Measurements from ENCODE around the gene UBE2E2.

The UBE2E2 gene

GRCh38 chr3:23549148-23549910, 346.2 kb downstream of the UBE2E2 start:
- DNase-seq, result no peak

- no peak for DNase-seq
These were observed 347.3 kb downstream of the UBE2E2 start for GRCh38 chr3:23550402-23550801.

GRCh38 chr3:23552506-23552905, 349.4 kb downstream of the UBE2E2 start:
- no peak for DNase-seq

- DNase-seq, result no peak
These were observed 350.2 kb downstream of the UBE2E2 start for GRCh38 chr3:23553353-23553752.

- no peak for DNase-seq
These were observed 362.1 kb downstream of the UBE2E2 start for GRCh38 chr3:23565041-23565775.

GRCh38 chr3:23566499-23566898, 363.4 kb downstream of the UBE2E2 start:
- no peak for DNase-seq

- DNase-seq, result no peak
These were observed 364.8 kb downstream of the UBE2E2 start for GRCh38 chr3:23567917-23568316.

- no peak for DNase-seq
These were observed 370.7 kb downstream of the UBE2E2 start for GRCh38 chr3:23573827-23574226.

GRCh38 chr3:23574822-23575315, 371.7 kb downstream of the UBE2E2 start:
- DNase-seq, result no peak

- no peak for DNase-seq
These were observed 372.6 kb downstream of the UBE2E2 start for GRCh38 chr3:23575697-23576096.

- no peak for DNase-seq
These were observed 373.3 kb downstream of the UBE2E2 start for GRCh38 chr3:23576379-23576959.

GRCh38 chr3:23580096-23580713, 377.1 kb downstream of the UBE2E2 start:
- no peak for DNase-seq

- DNase-seq, result no peak
These were observed 381.0 kb downstream of the UBE2E2 start for GRCh38 chr3:23583980-23584740.

- DNase-seq, result no peak
These were observed 384.4 kb downstream of the UBE2E2 start for GRCh38 chr3:23587513-23587912.

GRCh38 chr3:23588547-23588946, 385.4 kb downstream of the UBE2E2 start:
- DNase-seq, result no peak

GRCh38 chr3:23589602-23590001, 386.5 kb downstream of the UBE2E2 start:
- DNase-seq, result no peak

GRCh38 chr3:23590424-23591273, 387.5 kb downstream of the UBE2E2 start:
- no peak for DNase-seq

- DNase-seq, result no peak
These were observed 388.2 kb downstream of the UBE2E2 start for GRCh38 chr3:23591374-23591773.

GRCh38 chr3:23592961-23593931, 390.1 kb downstream of the UBE2E2 start:
- DNase-seq, result no peak

GRCh38 chr3:23594066-23594465, 390.9 kb downstream of the UBE2E2 start:
- DNase-seq, result no peak
